ENCODE data around the gene PM20D2. TPM values are rescaled to one million over a fixed set of nuclear protein-coding genes. Genes with fewer than 3 reads are reported as not detected.

Gene PM20D2
- total and polyA plus RNA-seq, 2 of the 8 experiments (the other 6 are each of a cell fraction or from before 2014, with no cell fraction given) = 2.7 to 7.6 TPM

- peak within 1 kb of the TSS; percentile 60 to 76 (median 71); a peak in 6 of 7 replicates for H3K9ac ChIP-seq (replicated peaks in 1 of 4; ENCODE audit: extremely low read depth in 1 of 4, low read depth in 3 of 4, low read length in 3 of 4)
- H4K5ac ChIP-seq (ENCODE audit: insufficient read length, low read depth, low read length) = peak within 1 kb of the TSS; percentile 60
- DNase-seq (ENCODE audit: low read depth in 1 of 2, low spot score in 2 of 2) (peak in 1 of 2 experiments; percentile 80), FAIRE-seq (peak; percentile 57)
- no peaks in the 10 kb centered on the region for H4K20me1 ChIP-seq (replicated peaks in 1 of 2; ENCODE audit: control insufficient read depth in 1 of 2, insufficient read depth in 2 of 2, low read length in 2 of 2)
- no peak within 1 kb of the TSS for H2BK120ac ChIP-seq (replicated peaks; ENCODE audit: low read depth, low read length)
- H3K23ac ChIP-seq (ENCODE audit: insufficient read length) = no peak within 1 kb of the TSS
- H3K4me2 ChIP-seq (ENCODE audit: insufficient read depth in 1 of 2, low read depth in 2 of 2, low read length in 2 of 2) = peak within 1 kb of the TSS; percentile 69 to 79
- H3K9me3 ChIP-seq (ENCODE audit: insufficient read depth in 2 of 2, low read depth in 1 of 2, low read length in 1 of 2) = no peaks in the 10 kb centered on the region
- no peak within 1 kb of the TSS for H2AK5ac ChIP-seq (ENCODE audit: low read depth, low read length)
- no peaks in the 10 kb centered on the region; a peak in 1 of 4 replicates for H3K79me2 ChIP-seq (ENCODE audit: control insufficient read depth in 1 of 2, insufficient read depth in 2 of 2, low read length in 2 of 2)
- peaks cover 4% of the 10 kb centered on the region; the same call in 1 of the 2 replicates for H3K23me2 ChIP-seq (ENCODE audit: low read depth, low read length)
- H3K27me3 ChIP-seq (replicated peaks in 1 of 4; ENCODE audit: control insufficient read depth in 3 of 4, extremely low read depth in 1 of 4, insufficient read depth in 3 of 4, low read length in 3 of 4) = peaks cover 7 to 28% (median 15%) of the 10 kb centered on the region in 4 experiments
- H3K27ac ChIP-seq (ENCODE audit: low read depth, low read length) = no peak within 1 kb of the TSS; the same call in 1 of the 2 replicates
- H3K14ac ChIP-seq (ENCODE audit: insufficient read length) = no peak within 1 kb of the TSS
- H2BK12ac ChIP-seq (ENCODE audit: low read depth, low read length) = no peak within 1 kb of the TSS
- H2BK5ac ChIP-seq (ENCODE audit: low read depth, low read length) = no peak within 1 kb of the TSS
- H3K4me3 ChIP-seq (ENCODE audit: extremely low read depth in 1 of 4, insufficient read depth in 2 of 4, low read depth in 3 of 4, low read length in 4 of 4) = peak within 1 kb of the TSS; percentile 80 to 87 (median 81)
- H3K4ac ChIP-seq (replicated peaks; ENCODE audit: insufficient read length, low read depth, low read length) = no peak within 1 kb of the TSS
- peak within 1 kb of the TSS; percentile 74 for H4K91ac ChIP-seq (replicated peaks; ENCODE audit: insufficient read length, low read length)
- peak within 1 kb of the TSS; percentile 66; the same call in 1 of the 2 replicates for H2AFZ ChIP-seq (ENCODE audit: low read length)
- ChIA-PET CTCF (ENCODE audit: partially characterized antibody) (interaction anchor here (0.5 to 5.1 kb wide), 11 partner anchors 9 to 517 kb away, joined by 3 to 43 read pairs (median 4); partner anchors contain the start of gene PNRC1), POLR2A (ENCODE audit: partially characterized antibody) (interaction anchor here (0.5 to 1.9 kb wide), 9 partner anchors 14 to 298 kb away, joined by 3 to 7 read pairs (median 4); partner anchors contain the start of genes PM20D2, PNRC1 and UBE2J1)
- H3K79me1 ChIP-seq (ENCODE audit: low read depth, low read length) = no peaks in the 10 kb centered on the region; the same call in 1 of the 2 replicates
- 2% methylated on average over 60 of the region's 106 CpGs; no CpG with 5 or more reads in 1 of the 2 experiments for whole genome bisulfite sequencing, 2 experiments (ENCODE audit: extremely low coverage in 1 of 2, insufficient coverage in 1 of 2, insufficient read length in 1 of 2, insufficient replicate concordance in 2 of 2, low coverage in 1 of 2, low lambda C conversion rate in 2 of 2, missing lambda C conversion rate in 1 of 2)
- H2BK20ac ChIP-seq (ENCODE audit: low read length) = no peak within 1 kb of the TSS
- H3K36me3 ChIP-seq (ENCODE audit: control insufficient read depth in 2 of 4, insufficient read depth in 4 of 4, low read length in 3 of 4) = no peaks in the 10 kb centered on the region
- H2BK15ac ChIP-seq (ENCODE audit: low read length) = no peak within 1 kb of the TSS
- no peaks in the 10 kb centered on the region for H3K4me1 ChIP-seq (replicated peaks in 1 of 4; ENCODE audit: control insufficient read depth in 3 of 4, insufficient read depth in 4 of 4, low read length in 3 of 4)
- H4K8ac ChIP-seq (ENCODE audit: extremely low read depth, insufficient read depth, low read length) = peak within 1 kb of the TSS; percentile 95
- no peak within 1 kb of the TSS for H3K56ac ChIP-seq (replicated peaks; ENCODE audit: insufficient read length, low read depth, low read length)
- peak within 1 kb of the TSS; percentile 71 for H3K18ac ChIP-seq (ENCODE audit: extremely low read depth, low read length)
- TF ChIP-seq JUND (IDR thresholded peaks at IDR 0.05; ENCODE audit: low read length) (no peak), TAF7 (optimal IDR thresholded peaks at IDR 0.05; ENCODE audit: borderline replicate concordance, low read depth, low read length) (no peak), CHD2 (IDR thresholded peaks at IDR 0.05; ENCODE audit: low read length) (no peak), CBX5 (IDR thresholded peaks at IDR 0.05; ENCODE audit: low read depth, low read length) (no peak), KDM4A (IDR thresholded peaks at IDR 0.05; ENCODE audit: low read depth, low read length, severe bottlenecking) (peak; percentile 95), NRF1 (IDR thresholded peaks at IDR 0.05; ENCODE audit: low read depth, low read length) (peak; percentile 23; the same call in 1 of the 2 replicates), ZNF274 (IDR thresholded peaks at IDR 0.05; ENCODE audit: borderline replicate concordance, extremely low read depth, low read length) (no peak), SP4 (IDR thresholded peaks at IDR 0.05; ENCODE audit: low read length) (no peak), CHD1 (IDR thresholded peaks at IDR 0.05; ENCODE audit: low read depth, low read length) (no peak), SUZ12 (IDR thresholded peaks at IDR 0.05; ENCODE audit: low read length) (peak; percentile 35), POLR2AphosphoS5 (IDR thresholded peaks at IDR 0.05; ENCODE audit: low read depth, low read length) (0 out of 2 replicates have a peak, but pooled peaks have one; percentile 8), CBX8 (IDR thresholded peaks at IDR 0.05; ENCODE audit: borderline replicate concordance, low read depth, low read length) (no peak)
These were observed 28.4 kb upstream of the PM20D2 start, which contains the start of gene SRSF12 for GRCh38 chr6:89117211-89118108. SRSF12 (minus strand) TSS chr6:89118071; CDS start chr6:89117887, 184 bp downstream.

Data from H1 (cell line).